Esophagus squamous epithelium (tissue), 4 donors: ENCODE measurements around the gene CWC27.

Experiments used
- POLR2A ChIP-seq, 4 donors: fragments of 450-650 bp; IDR thresholded peaks; one replicate each; pipeline ENCODE4 v1.6.1; 2017; ENCODE audit warnings: antibody characterized with exemption in 4 of 4, mild to moderate bottlenecking in 4 of 4, moderate library complexity in 3 of 4
- TF ChIP-seq, protein P1 (sequence below), 6 experiments: fragments of 450-650 bp in 4 of 6; fragments of 200-600 bp in 2 of 6; sonication (generic) in 2 of 6; IDR thresholded peaks; one replicate each; pipeline ENCODE4 v1.5.1; 2016 to 2019; ENCODE audit warnings: antibody characterized with exemption in 6 of 6, mild to moderate bottlenecking in 4 of 6, moderate library complexity in 4 of 6

GRCh38 chr5:64887910-64888309 is 119.2 kb downstream of the CWC27 start:
- no peak for TF ChIP-seq POLR2A (IDR thresholded peaks at IDR 0.05)
- TF ChIP-seq, protein P1, sequence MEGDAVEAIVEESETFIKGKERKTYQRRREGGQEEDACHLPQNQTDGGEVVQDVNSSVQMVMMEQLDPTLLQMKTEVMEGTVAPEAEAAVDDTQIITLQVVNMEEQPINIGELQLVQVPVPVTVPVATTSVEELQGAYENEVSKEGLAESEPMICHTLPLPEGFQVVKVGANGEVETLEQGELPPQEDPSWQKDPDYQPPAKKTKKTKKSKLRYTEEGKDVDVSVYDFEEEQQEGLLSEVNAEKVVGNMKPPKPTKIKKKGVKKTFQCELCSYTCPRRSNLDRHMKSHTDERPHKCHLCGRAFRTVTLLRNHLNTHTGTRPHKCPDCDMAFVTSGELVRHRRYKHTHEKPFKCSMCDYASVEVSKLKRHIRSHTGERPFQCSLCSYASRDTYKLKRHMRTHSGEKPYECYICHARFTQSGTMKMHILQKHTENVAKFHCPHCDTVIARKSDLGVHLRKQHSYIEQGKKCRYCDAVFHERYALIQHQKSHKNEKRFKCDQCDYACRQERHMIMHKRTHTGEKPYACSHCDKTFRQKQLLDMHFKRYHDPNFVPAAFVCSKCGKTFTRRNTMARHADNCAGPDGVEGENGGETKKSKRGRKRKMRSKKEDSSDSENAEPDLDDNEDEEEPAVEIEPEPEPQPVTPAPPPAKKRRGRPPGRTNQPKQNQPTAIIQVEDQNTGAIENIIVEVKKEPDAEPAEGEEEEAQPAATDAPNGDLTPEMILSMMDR (IDR thresholded peaks at IDR 0.05) = no peak
